Upper lobe of right lung (tissue), 1 donor: Measurements from ENCODE around the gene ZNF124. TPM values are rescaled to one million over a fixed set of nuclear protein-coding genes. Genes with fewer than 3 reads are reported as not detected.

Experiments
- ATAC-seq: fragments of 200-7000 bp; cut with Tn5 transposase; one replicate; pipeline ENCODE4 v1.9.1; 2020; ENCODE audit warnings: mild to moderate bottlenecking, moderate library complexity
- DNase-seq: peaks from one replicate; pipeline ENCODE4 v3.0.0-alpha.2; 2020
- H3K27ac ChIP-seq: fragments of 200-600 bp; one replicate; pipeline ENCODE4 v1.8.0; 2022
- H3K27me3 ChIP-seq: fragments of 200-600 bp; one replicate; pipeline ENCODE4 v1.8.0; 2022; ENCODE audit warnings: mild to moderate bottlenecking
- H3K36me3 ChIP-seq: fragments of 200-600 bp; one replicate; pipeline ENCODE4 v1.8.0; 2022
- H3K4me1 ChIP-seq: fragments of 200-600 bp; one replicate; pipeline ENCODE4 v1.8.0; 2022
- H3K4me3 ChIP-seq: fragments of 200-600 bp; one replicate; pipeline ENCODE4 v1.8.0; 2022; ENCODE audit warnings: mild to moderate bottlenecking
- H3K9me3 ChIP-seq: fragments of 200-600 bp; one replicate; pipeline ENCODE4 v1.8.0; 2022
- intact Hi-C: fragments of 100-400 bp; cut with DNase I; formaldehyde crosslinking; loops from one replicate; pipeline ENCODE4 v1.11.0; 2022
- total RNA-seq: library from RNA; stranded (reverse); fragmentation: NEBNext Ultra II Directional; extraction: Animal tissue kit (Norgen Biotek cat#: 25700); gene quantifications from one replicate; pipeline ENCODE4 v1.2.1, GENCODE V29; 2021
- TF ChIP-seq, protein P1 (sequence below): fragments of 200-600 bp; IDR thresholded peaks from one replicate; pipeline ENCODE4 v1.8.0; 2022; ENCODE audit warnings: antibody characterized with exemption
- donor health status: DM: no; HTN: yes; CAD: no; lungs with severe emphysema.

The ZNF124 gene
- total RNA-seq, 1 donor from 2014 or later, result 23.5 TPM

DNA sequence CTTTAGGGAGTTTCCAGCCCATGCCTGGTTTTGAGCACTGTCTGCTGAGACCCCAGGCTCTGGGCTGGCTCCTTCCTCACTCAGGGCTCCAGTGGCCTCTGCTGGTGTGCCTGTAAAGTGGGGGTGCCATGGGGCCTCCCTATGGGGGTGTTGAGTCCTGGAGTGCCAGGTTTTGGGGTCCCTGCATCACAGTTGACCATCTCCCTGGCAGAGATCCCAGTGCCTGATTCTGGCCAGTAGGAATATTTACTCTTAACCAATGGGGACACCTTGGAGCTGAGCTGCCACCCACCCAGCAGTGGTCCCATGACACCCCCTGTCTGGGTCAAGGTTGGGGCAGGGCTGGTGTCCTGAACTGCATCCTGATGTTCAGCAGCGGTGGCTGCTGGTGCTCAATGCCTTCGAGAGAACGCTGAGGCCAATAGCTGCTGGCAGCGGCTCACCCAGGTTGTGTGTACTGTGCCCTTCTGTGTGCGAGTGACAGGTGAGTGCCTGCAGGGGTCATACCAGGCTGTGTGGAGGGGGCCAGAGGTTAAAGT, 58.0 kb downstream of the ZNF124 start:
- TF ChIP-seq, protein P1, sequence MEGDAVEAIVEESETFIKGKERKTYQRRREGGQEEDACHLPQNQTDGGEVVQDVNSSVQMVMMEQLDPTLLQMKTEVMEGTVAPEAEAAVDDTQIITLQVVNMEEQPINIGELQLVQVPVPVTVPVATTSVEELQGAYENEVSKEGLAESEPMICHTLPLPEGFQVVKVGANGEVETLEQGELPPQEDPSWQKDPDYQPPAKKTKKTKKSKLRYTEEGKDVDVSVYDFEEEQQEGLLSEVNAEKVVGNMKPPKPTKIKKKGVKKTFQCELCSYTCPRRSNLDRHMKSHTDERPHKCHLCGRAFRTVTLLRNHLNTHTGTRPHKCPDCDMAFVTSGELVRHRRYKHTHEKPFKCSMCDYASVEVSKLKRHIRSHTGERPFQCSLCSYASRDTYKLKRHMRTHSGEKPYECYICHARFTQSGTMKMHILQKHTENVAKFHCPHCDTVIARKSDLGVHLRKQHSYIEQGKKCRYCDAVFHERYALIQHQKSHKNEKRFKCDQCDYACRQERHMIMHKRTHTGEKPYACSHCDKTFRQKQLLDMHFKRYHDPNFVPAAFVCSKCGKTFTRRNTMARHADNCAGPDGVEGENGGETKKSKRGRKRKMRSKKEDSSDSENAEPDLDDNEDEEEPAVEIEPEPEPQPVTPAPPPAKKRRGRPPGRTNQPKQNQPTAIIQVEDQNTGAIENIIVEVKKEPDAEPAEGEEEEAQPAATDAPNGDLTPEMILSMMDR, result no peak
- intact Hi-C loops, result no loop called here

DNA sequence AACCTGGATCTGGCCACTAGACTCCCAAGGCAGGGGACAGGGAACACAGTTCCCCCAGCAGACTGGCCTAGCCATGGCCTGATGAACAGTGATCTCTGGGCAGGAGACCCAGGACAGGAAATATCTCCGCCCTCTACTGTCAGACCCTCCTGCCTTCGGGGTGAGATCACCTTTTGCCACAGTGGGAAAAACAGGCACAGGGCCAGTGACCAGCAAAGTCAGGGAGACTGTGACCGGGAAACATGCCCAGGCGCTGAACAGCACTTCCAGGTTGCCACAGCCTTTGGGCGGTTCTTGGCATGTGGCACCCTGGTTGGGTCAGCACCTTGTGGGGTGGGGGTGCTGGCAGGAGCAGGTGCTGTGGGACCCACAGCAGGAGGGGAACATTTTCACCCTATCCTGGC, 58.7 kb downstream of the ZNF124 start:
- intact Hi-C loops, result no loop called here
- Histone ChIP-seq H3K27me3 (no peaks in the 10 kb centered on the region), H3K4me1 (peaks cover 6% of the 10 kb centered on the region), H3K27ac (no peak overlapping the region), H3K4me3 (no peak overlapping the region), H3K9me3 (no peaks in the 10 kb centered on the region), H3K36me3 (no peaks in the 10 kb centered on the region)
- TF ChIP-seq, protein P1, result no peak
- ATAC-seq, result no peak
- DNase-seq, result no peak

More for the DNA sequence above, 58.0 kb downstream of the ZNF124 start:
- Histone ChIP-seq H3K27ac (no peak overlapping the region), H3K4me1 (peaks cover 6% of the 10 kb centered on the region), H3K4me3 (no peak overlapping the region), H3K36me3 (no peaks in the 10 kb centered on the region), H3K27me3 (no peaks in the 10 kb centered on the region), H3K9me3 (no peaks in the 10 kb centered on the region)
- DNase-seq (no peak), ATAC-seq (no peak)

DNA sequence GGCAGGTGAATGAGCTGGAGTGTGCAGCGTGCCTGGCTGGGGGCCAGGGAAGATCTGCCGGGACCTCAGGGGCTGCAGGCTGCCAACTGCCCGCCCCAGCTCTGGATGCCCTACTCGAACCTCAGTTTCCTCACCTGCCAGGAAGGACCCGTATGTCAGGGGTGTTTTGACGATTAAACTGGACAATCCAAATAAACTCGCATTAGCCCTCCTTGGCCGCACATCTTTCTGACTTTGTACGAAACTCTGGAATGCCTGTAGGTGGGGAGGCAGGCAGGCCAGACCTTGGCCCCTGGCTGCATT, 59.4 kb downstream of the ZNF124 start:
- TF ChIP-seq, protein P1, result no peak
- DNase-seq (no peak), ATAC-seq (no peak)
- Histone ChIP-seq H3K36me3 (no peaks in the 10 kb centered on the region), H3K9me3 (no peaks in the 10 kb centered on the region), H3K4me1 (peaks cover 6% of the 10 kb centered on the region), H3K27me3 (no peaks in the 10 kb centered on the region), H3K27ac (peak overlapping the region; percentile 80), H3K4me3 (peak overlapping the region; percentile 65)
- intact Hi-C loops, result no loop called here

DNA sequence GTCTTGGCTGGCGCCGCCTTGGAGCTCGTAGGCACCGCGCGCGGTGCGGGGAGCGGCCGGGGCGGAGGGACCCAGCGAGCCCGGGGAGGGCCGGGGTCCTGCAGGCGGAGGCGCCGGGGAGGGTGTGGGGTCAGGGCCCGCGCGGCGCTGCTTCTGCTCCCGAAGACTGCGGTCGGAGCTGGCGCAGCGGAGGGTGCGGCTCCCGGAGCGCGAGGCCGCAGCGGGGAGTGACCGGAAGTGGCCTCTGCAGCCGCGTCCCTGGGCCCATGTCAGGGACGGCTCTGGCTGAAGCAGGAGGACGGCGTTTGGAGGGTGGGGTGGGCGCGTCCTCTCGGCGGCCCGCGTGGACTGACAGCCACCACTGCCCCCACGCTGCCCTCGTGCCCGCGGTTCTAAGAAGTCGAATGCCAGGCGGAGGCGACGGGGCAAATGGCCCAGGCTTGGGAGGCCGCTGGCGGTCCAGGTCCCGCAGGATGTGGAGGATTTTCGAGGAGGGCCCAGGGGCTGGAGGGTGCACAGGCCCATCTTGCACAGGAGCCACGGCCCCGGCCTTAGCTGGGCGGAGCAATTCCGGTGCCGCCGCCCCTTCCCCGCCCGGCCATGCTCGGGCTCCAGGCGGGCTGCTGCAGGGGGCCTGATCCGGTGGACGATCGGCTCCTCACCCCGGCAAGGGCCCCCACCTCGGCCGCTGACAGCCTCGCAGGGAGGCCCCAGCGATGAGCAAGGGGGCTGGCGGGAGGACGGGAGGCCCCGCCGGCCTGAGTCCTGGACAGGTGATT, 59.9 kb downstream of the ZNF124 start:
- intact Hi-C loops, result no loop called here
- peaks cover 6% of the 10 kb centered on the region for H3K4me1 ChIP-seq
- DNase-seq (peak; percentile 88), ATAC-seq (peak; percentile 95)
- no peaks in the 10 kb centered on the region for H3K27me3 ChIP-seq
- peak overlapping the region; percentile 65 for H3K4me3 ChIP-seq
- no peaks in the 10 kb centered on the region for H3K36me3 ChIP-seq
- TF ChIP-seq, protein P1, result no peak
- H3K27ac ChIP-seq, result peak overlapping the region; percentile 80
- no peaks in the 10 kb centered on the region for H3K9me3 ChIP-seq

DNA sequence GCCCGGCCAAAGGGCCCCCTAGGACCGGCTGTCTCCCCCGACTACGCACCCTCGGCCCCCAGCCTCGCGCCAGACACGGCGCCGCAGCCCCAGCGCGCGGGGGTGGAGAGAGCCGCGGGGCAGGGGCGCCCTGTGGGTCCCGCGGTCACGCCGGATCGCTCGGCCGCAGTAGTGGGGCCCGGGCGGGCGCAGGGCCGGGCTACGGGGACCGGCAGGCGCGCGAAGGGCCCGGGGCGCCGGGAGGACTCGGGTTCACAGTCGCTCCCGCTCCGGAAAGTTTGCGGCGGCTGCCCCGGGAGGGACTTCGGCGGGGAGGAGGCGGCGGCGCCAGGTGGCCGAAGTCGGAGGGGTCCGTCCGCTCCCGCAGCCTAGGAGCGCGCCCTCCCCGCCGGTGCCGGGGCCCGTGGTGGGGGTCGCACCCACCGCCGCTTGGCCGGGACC, 60.5 kb downstream of the ZNF124 start:
- Histone ChIP-seq H3K27ac (peak overlapping the region; percentile 80), H3K4me3 (peak overlapping the region; percentile 65), H3K4me1 (peaks cover 6% of the 10 kb centered on the region), H3K36me3 (no peaks in the 10 kb centered on the region), H3K9me3 (no peaks in the 10 kb centered on the region), H3K27me3 (no peaks in the 10 kb centered on the region)
- DNase-seq (no peak), ATAC-seq (peak; percentile 56)
- intact Hi-C loops, result no loop called here
- TF ChIP-seq, protein P1, result no peak
